HCT116 (cell line): Measurements from ENCODE around the gene SH3BP4. TPM values are rescaled to one million over a fixed set of nuclear protein-coding genes. Genes with fewer than 3 reads are reported as not detected.

ENCODE experiments used
- ATAC-seq: fragments of 200-7000 bp; cut with Tn5 transposase; 2 replicates; pipeline ENCODE4 v1.9.1; 2020; ENCODE audit warnings: mild to moderate bottlenecking, moderate library complexity
- BruUV-seq: library from RNA; stranded (reverse); fragments of 400-500 nt; replicated peaks from 2 replicates; lab custom pipeline; 2021; lab: Mats Ljungman, UMichigan
- CTCF ChIA-PET: fragments of 300-600 bp; sonication (Branson Sonifier 250); formaldehyde crosslinking; loops from one replicate; lab custom pipeline; 2021; ENCODE audit warnings: antibody characterized with exemption; lab: Charles Lee
- POLR2A ChIA-PET: fragments of 300-600, 350-600 bp; sonication (Branson Sonifier 250); formaldehyde crosslinking; loops from one replicate; lab custom pipeline; 2021; ENCODE audit warnings: antibody characterized with exemption; lab: Charles Lee
- RAD21 ChIA-PET, 2 experiments: fragments of 300-600 bp; sonication (Branson Sonifier 250); formaldehyde crosslinking; loops; one replicate each; lab custom pipeline; 2023; ENCODE audit warnings: low total read pairs in 2 of 2; ENCODE audit not compliant: uncharacterized antibody in 2 of 2, unreplicated experiment in 2 of 2, low non-redundant PET in 1 of 2; lab: Charles Lee
- DNase-seq: peaks from one replicate; pipeline ENCODE4 v3.0.0-alpha.2; 2010; ENCODE audit warnings: low read depth, low spot score
- H2AFZ ChIP-seq: fragments of 200-600 bp; shearing (Covaris generic), sonication (generic); 2 replicates; pipeline ENCODE4 v1.6.1; 2017; ENCODE audit warnings: low read depth, mixed run types, mixed read lengths, antibody characterized with exemption, low read length; ENCODE audit not compliant: poor library complexity, severe bottlenecking
- H3K27ac ChIP-seq: 2 replicates; pipeline ENCODE4 v1.5.1; 2012; ENCODE audit warnings: low read depth, low read length
- H3K27me3 ChIP-seq: fragments of 200-600 bp; sonication (generic); 2 replicates; pipeline ENCODE4 v1.6.1; 2016; ENCODE audit warnings: mixed run types, low read length, mixed read lengths; ENCODE audit not compliant: insufficient read depth
- H3K36me3 ChIP-seq, 2 experiments: fragments of 200-500 bp in 1 of 2; fragments of 200-600 bp in 1 of 2; sonication (Bioruptor generic) in 1 of 2; sonication (generic) in 1 of 2; 2 replicates each; pipeline versions ENCODE4 v1.5.1 to v1.6.1; 2014 to 2016; ENCODE audit warnings: low read length in 2 of 2, inconsistent platforms in 1 of 2, mixed read lengths in 1 of 2, mixed run types in 1 of 2; ENCODE audit not compliant: insufficient read depth in 2 of 2, control insufficient read depth in 1 of 2
- H3K4me1 ChIP-seq, 2 experiments: fragments of 200-600 bp in 1 of 2; sonication (generic) in 1 of 2; 2 replicates each; pipeline versions ENCODE4 v1.5.1 to v1.6.1; 2012 to 2017; ENCODE audit warnings: low read length in 2 of 2, inconsistent platforms in 1 of 2, mild to moderate bottlenecking in 1 of 2, mixed read lengths in 1 of 2, mixed run types in 1 of 2, moderate library complexity in 1 of 2; ENCODE audit not compliant: insufficient read depth in 2 of 2, control insufficient read depth in 1 of 2
- H3K4me2 ChIP-seq: fragments of 200-600 bp; sonication (generic); 2 replicates; pipeline ENCODE4 v1.6.1; 2017; ENCODE audit warnings: mixed run types, low read length, mixed read lengths
- H3K4me3 ChIP-seq, 2 experiments: fragments of 200-600 bp in 1 of 2; sonication (generic) in 1 of 2; replicated peaks in 1 of 2; 2 replicates each; pipeline ENCODE4 v1.5.1; 2011 to 2016; ENCODE audit warnings: low read length in 2 of 2, control low read depth in 1 of 2, low read depth in 1 of 2, mild to moderate bottlenecking in 1 of 2, mixed read lengths in 1 of 2, mixed run types in 1 of 2
- H3K79me2 ChIP-seq: fragments of 200-600 bp; sonication (generic); 2 replicates; pipeline ENCODE4 v1.6.1; 2017; ENCODE audit warnings: mild to moderate bottlenecking, mixed run types, low read length, moderate library complexity, mixed read lengths; ENCODE audit not compliant: insufficient read depth
- H3K9ac ChIP-seq: fragments of 200-600 bp; sonication (generic); 2 replicates; pipeline ENCODE4 v1.6.1; 2016; ENCODE audit warnings: low read length, mixed read lengths
- H3K9me2 ChIP-seq: fragments of 200-600 bp; sonication (generic), shearing (Covaris generic); 2 replicates; pipeline ENCODE4 v1.6.1; 2017; ENCODE audit warnings: mixed run types, mild to moderate bottlenecking, moderate library complexity; ENCODE audit not compliant: insufficient read depth
- H3K9me3 ChIP-seq, 2 experiments: fragments of 200-500 bp in 1 of 2; fragments of 200-600 bp in 1 of 2; sonication (Bioruptor generic) in 1 of 2; sonication (generic) in 1 of 2; 2 replicates each; pipeline ENCODE4 v1.6.1; 2014 to 2017; ENCODE audit warnings: low read length in 2 of 2, mixed read lengths in 2 of 2, inconsistent platforms in 1 of 2, low read depth in 1 of 2, mild to moderate bottlenecking in 1 of 2, mixed run types in 1 of 2, moderate library complexity in 1 of 2; ENCODE audit not compliant: control insufficient read depth in 1 of 2, insufficient read depth in 1 of 2
- H4K20me1 ChIP-seq: fragments of 200-600 bp; sonication (generic), shearing (Covaris generic); 2 replicates; pipeline ENCODE4 v1.6.1; 2017; ENCODE audit warnings: mixed run types, mild to moderate bottlenecking, moderate library complexity; ENCODE audit not compliant: insufficient read depth
- CBX3 ChIP-seq: IDR thresholded peaks from 2 replicates; pipeline ENCODE4 v1.6.1; 2012; ENCODE audit warnings: low read depth
- CTCF ChIP-seq, 3 experiments: fragments of 200-600 bp in 1 of 3; sonication (generic) in 1 of 3; IDR thresholded peaks in 2 of 3; conservative IDR thresholded peaks in 1 of 3; 2 replicates each; pipeline ENCODE4 v1.5.1; 2012 to 2017; ENCODE audit warnings: low read depth in 2 of 3, low read length in 2 of 3, antibody characterized with exemption in 1 of 3, borderline replicate concordance in 1 of 3, control low read depth in 1 of 3, mild to moderate bottlenecking in 1 of 3, mixed read lengths in 1 of 3, mixed run types in 1 of 3, moderate library complexity in 1 of 3; ENCODE audit not compliant: insufficient read depth in 1 of 3
- FOSL1 ChIP-seq: IDR thresholded peaks from 2 replicates; pipeline ENCODE4 v1.6.1; 2012; ENCODE audit warnings: low read depth
- JUND ChIP-seq: IDR thresholded peaks from 2 replicates; pipeline ENCODE4 v1.6.1; 2012
- REST ChIP-seq: IDR thresholded peaks from 2 replicates; pipeline ENCODE4 v1.6.1; 2012; ENCODE audit warnings: low read depth
- TCF7L2 ChIP-seq: IDR thresholded peaks from 2 replicates; pipeline ENCODE4 v1.7.0; 2011; ENCODE audit warnings: borderline replicate concordance, inconsistent platforms; ENCODE audit not compliant: insufficient read depth, insufficient read length; ENCODE audit errors: extremely low read depth
- ZFX ChIP-seq: fragments of 450-650 bp; IDR thresholded peaks from 2 replicates; pipeline ENCODE4 v1.6.1; 2017
- intact Hi-C: fragments of 100-400 bp; cut with micrococcal nuclease; formaldehyde crosslinking; loops from 2 replicates; pipeline ENCODE4 v1.10.0; 2022
- total RNA-seq: library from RNA; stranded (reverse); gene quantifications from one replicate; pipeline ENCODE4 v1.2.1, GENCODE V29; 2021; ENCODE audit not compliant: unreplicated experiment
- TF ChIP-seq, protein P1 (sequence below): IDR thresholded peaks from 2 replicates; pipeline ENCODE4 v1.6.1; 2011; ENCODE audit warnings: mild to moderate bottlenecking, low read length, moderate library complexity; ENCODE audit not compliant: insufficient replicate concordance; ENCODE audit errors: extremely low read depth

SH3BP4 gene
- total RNA-seq, 1 experiment from 2014 or later: 32.9 TPM

DNA sequence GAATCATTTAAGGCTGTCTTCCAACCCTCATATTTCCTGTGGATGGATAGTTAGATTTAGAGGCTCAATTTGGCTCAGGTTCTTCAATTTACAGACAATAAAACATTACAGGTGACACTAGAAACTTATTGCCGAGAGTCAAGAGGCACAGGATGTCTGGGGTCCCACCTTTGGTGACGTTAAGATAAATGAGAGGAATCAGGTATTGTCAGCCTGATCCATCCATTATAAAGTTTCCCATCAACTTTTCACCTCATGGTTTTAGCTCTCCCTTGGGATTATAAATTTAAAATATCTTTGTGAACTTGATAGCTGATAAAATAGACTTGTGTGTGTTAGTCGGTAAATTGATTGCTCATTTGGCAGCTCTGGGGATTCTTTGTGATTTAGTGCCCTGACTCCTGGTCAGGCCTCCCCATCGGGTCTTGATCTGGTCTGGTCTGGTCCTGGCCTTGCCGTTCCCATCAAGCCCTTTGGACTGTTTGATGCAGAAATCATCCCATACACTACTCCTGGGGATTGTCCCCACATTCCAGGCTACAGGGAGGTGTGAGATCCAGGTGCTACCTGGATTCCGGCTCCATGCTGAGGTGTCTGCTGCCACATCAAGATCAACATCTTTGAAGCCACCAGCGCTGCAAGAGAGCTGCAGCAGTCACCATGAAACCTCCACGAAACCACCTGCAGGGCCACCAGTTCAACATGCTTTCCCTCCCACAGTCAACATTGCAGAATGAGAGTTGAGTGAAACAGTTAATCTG, 130.9 kb downstream of the SH3BP4 start:
- Histone ChIP-seq H3K9ac (no peak overlapping the region), H3K27me3 (no peaks in the 10 kb centered on the region), H3K9me3 (no peaks in the 10 kb centered on the region), H3K4me2 (no peak overlapping the region), H3K4me3 (no peak overlapping the region), H3K4me1 (no peaks in the 10 kb centered on the region), H3K9me2 (no peaks in the 10 kb centered on the region), H4K20me1 (no peaks in the 10 kb centered on the region), H3K79me2 (no peaks in the 10 kb centered on the region), H3K27ac (no peak overlapping the region), H2AFZ (no peak overlapping the region), H3K36me3 (no peaks in the 10 kb centered on the region)
- POLR2A ChIA-PET: no interaction called here
- DNase-seq: no peak
- TF ChIP-seq REST (no peak), JUND (no peak), CBX3 (no peak), TCF7L2 (no peak), CTCF (IDR thresholded peaks at IDR 0.05 in 2 of 3, conservative IDR thresholded peaks at IDR 0.05 in 1 of 3; ENCODE audit: borderline replicate concordance in 1 of 3, insufficient read depth in 1 of 3, low read depth in 2 of 3, low read length in 2 of 3) (no peak), ZFX (no peak), FOSL1 (no peak)
- TF ChIP-seq, protein P1, sequence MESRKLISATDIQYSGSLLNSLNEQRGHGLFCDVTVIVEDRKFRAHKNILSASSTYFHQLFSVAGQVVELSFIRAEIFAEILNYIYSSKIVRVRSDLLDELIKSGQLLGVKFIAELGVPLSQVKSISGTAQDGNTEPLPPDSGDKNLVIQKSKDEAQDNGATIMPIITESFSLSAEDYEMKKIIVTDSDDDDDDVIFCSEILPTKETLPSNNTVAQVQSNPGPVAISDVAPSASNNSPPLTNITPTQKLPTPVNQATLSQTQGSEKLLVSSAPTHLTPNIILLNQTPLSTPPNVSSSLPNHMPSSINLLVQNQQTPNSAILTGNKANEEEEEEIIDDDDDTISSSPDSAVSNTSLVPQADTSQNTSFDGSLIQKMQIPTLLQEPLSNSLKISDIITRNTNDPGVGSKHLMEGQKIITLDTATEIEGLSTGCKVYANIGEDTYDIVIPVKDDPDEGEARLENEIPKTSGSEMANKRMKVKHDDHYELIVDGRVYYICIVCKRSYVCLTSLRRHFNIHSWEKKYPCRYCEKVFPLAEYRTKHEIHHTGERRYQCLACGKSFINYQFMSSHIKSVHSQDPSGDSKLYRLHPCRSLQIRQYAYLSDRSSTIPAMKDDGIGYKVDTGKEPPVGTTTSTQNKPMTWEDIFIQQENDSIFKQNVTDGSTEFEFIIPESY: no peak
- CTCF ChIA-PET: no interaction called here
- no TSS peak for BruUV-seq
- intact Hi-C loops: no loop called here
- no peak for ATAC-seq
- RAD21 ChIA-PET: no interaction called here
